PC-9 (cell line): ENCODE results near the gene TRABD2B. TPM values are rescaled to one million over a fixed set of nuclear protein-coding genes. Genes with fewer than 3 reads are reported as not detected.

Experiments
- BruUV-seq: library from RNA; stranded (reverse); fragments of 400-500 nt; replicated peaks from 2 replicates; lab custom pipeline; 2021; lab: Mats Ljungman, UMichigan
- CTCF ChIA-PET: fragments of 300-600 bp; sonication (Branson Sonifier 250); formaldehyde crosslinking; loops from one replicate; lab custom pipeline; 2022; ENCODE audit warnings: antibody characterized with exemption; lab: Charles Lee
- POLR2A ChIA-PET: fragments of 300-600 bp; sonication (Branson Sonifier 250); formaldehyde crosslinking; loops from one replicate; lab custom pipeline; 2022; ENCODE audit warnings: antibody characterized with exemption; ENCODE audit not compliant: unreplicated experiment; lab: Charles Lee
- DNase-seq, 2 experiments: peaks; one replicate each; pipeline versions ENCODE4 v3.0.0 to v3.0.0-alpha.2; 2015 to 2022; ENCODE audit warnings: mixed read lengths in 1 of 2
- H2AFZ ChIP-seq: fragments of 200-600 bp; sonication (generic); 2 replicates; pipeline ENCODE4 v1.8.1; 2017; ENCODE audit warnings: antibody characterized with exemption
- H3F3A ChIP-seq: fragments of 200-600 bp; sonication (generic); 2 replicates; pipeline ENCODE4 v1.8.1; 2017; ENCODE audit warnings: antibody characterized with exemption, mild to moderate bottlenecking, low read depth; ENCODE audit not compliant: insufficient read depth
- H3K27ac ChIP-seq: fragments of 200-600 bp; sonication (generic); 2 replicates; pipeline ENCODE4 v1.6.1; 2016; ENCODE audit warnings: mixed run types
- H3K27me3 ChIP-seq: fragments of 200-600 bp; sonication (generic); 2 replicates; pipeline ENCODE4 v1.6.1; 2016; ENCODE audit warnings: low read depth, mixed run types; ENCODE audit not compliant: insufficient read depth
- H3K36me3 ChIP-seq: fragments of 200-600 bp; sonication (generic); 2 replicates; pipeline ENCODE4 v1.6.1; 2016; ENCODE audit warnings: low read depth, mixed run types
- H3K4me1 ChIP-seq: fragments of 200-600 bp; sonication (generic); replicated peaks from 2 replicates; pipeline ENCODE4 v1.6.1; 2016; ENCODE audit warnings: mixed run types; ENCODE audit not compliant: insufficient read depth
- H3K4me2 ChIP-seq: fragments of 200-600 bp; sonication (generic); 2 replicates; pipeline ENCODE4 v1.6.1; 2017; ENCODE audit warnings: mixed run types
- H3K4me3 ChIP-seq: fragments of 200-600 bp; sonication (generic); 2 replicates; pipeline ENCODE4 v1.6.1; 2016; ENCODE audit warnings: mixed run types
- H3K79me2 ChIP-seq: fragments of 200-600 bp; sonication (generic); 2 replicates; pipeline ENCODE4 v1.6.1; 2017; ENCODE audit warnings: low read depth, mixed run types
- H3K9me2 ChIP-seq: fragments of 200-600 bp; sonication (generic); 2 replicates; pipeline ENCODE4 v1.8.1; 2017; ENCODE audit warnings: mild to moderate bottlenecking; ENCODE audit not compliant: insufficient read depth
- H3K9me3 ChIP-seq: fragments of 200-600 bp; sonication (generic); 2 replicates; pipeline ENCODE4 v1.8.1; 2016; ENCODE audit warnings: low read depth; ENCODE audit not compliant: insufficient read depth
- H4K20me1 ChIP-seq: fragments of 200-600 bp; sonication (generic); 2 replicates; pipeline ENCODE4 v1.8.1; 2017; ENCODE audit not compliant: insufficient read depth
- EZH2 ChIP-seq: fragments of 200-600 bp; sonication (generic); IDR thresholded peaks from 2 replicates; pipeline ENCODE4 v1.8.0; 2017; ENCODE audit warnings: antibody characterized with exemption, low read depth
- intact Hi-C: fragments of 100-400 bp; cut with micrococcal nuclease; formaldehyde crosslinking; loops from one replicate; pipeline ENCODE4 v1.10.0; 2022; ENCODE audit not compliant: unreplicated experiment
- total RNA-seq: library from RNA; stranded (reverse); gene quantifications from 2 replicates; pipeline ENCODE4 v1.2.3, GENCODE V29; 2021
- TF ChIP-seq, protein P1 (sequence below): fragments of 200-600 bp; sonication (generic); conservative IDR thresholded peaks from 2 replicates; pipeline ENCODE4 v1.6.1; 2017; ENCODE audit warnings: mixed run types, antibody characterized with exemption, mild to moderate bottlenecking, moderate library complexity

TRABD2B gene
- total RNA-seq, 1 experiment from 2014 or later, result not detected

DNA sequence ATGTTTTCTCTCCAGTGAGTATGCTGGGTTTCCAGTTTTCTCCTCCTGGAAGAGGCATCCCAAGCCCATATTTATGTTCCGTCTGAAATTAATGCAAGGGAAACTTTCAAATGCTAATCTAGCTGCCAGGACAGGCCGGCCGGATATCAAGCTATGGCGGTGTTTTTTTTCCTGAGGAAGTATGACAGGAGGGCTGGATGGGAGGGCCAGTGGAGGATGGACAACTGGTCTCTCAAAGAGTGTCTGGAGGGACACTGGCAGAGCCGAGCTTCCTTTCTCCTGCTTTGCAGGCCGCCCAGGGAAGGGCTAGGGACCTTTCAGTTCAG lies 212.7 kb downstream of the TRABD2B start:
- Histone ChIP-seq H3K27ac (no peak overlapping the region), H3K9me2 (no peaks in the 10 kb centered on the region), H3F3A (no peaks in the 10 kb centered on the region), H2AFZ (no peak overlapping the region), H3K79me2 (no peaks in the 10 kb centered on the region), H3K9me3 (no peaks in the 10 kb centered on the region), H3K4me1 (peaks cover 10% of the 10 kb centered on the region; the same call in 1 of the 2 replicates), H3K4me2 (no peak overlapping the region), H3K36me3 (no peaks in the 10 kb centered on the region), H3K27me3 (no peaks in the 10 kb centered on the region; the same call in 1 of the 2 replicates), H3K4me3 (no peak overlapping the region), H4K20me1 (no peaks in the 10 kb centered on the region)
- intact Hi-C loops, result no loop called here
- TF ChIP-seq, protein P1, sequence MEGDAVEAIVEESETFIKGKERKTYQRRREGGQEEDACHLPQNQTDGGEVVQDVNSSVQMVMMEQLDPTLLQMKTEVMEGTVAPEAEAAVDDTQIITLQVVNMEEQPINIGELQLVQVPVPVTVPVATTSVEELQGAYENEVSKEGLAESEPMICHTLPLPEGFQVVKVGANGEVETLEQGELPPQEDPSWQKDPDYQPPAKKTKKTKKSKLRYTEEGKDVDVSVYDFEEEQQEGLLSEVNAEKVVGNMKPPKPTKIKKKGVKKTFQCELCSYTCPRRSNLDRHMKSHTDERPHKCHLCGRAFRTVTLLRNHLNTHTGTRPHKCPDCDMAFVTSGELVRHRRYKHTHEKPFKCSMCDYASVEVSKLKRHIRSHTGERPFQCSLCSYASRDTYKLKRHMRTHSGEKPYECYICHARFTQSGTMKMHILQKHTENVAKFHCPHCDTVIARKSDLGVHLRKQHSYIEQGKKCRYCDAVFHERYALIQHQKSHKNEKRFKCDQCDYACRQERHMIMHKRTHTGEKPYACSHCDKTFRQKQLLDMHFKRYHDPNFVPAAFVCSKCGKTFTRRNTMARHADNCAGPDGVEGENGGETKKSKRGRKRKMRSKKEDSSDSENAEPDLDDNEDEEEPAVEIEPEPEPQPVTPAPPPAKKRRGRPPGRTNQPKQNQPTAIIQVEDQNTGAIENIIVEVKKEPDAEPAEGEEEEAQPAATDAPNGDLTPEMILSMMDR, result no peak
- no peak for TF ChIP-seq EZH2
- no peak for DNase-seq
- CTCF ChIA-PET, result no interaction called here
- POLR2A ChIA-PET, result no interaction called here
- BruUV-seq, result no TSS peak

DNA sequence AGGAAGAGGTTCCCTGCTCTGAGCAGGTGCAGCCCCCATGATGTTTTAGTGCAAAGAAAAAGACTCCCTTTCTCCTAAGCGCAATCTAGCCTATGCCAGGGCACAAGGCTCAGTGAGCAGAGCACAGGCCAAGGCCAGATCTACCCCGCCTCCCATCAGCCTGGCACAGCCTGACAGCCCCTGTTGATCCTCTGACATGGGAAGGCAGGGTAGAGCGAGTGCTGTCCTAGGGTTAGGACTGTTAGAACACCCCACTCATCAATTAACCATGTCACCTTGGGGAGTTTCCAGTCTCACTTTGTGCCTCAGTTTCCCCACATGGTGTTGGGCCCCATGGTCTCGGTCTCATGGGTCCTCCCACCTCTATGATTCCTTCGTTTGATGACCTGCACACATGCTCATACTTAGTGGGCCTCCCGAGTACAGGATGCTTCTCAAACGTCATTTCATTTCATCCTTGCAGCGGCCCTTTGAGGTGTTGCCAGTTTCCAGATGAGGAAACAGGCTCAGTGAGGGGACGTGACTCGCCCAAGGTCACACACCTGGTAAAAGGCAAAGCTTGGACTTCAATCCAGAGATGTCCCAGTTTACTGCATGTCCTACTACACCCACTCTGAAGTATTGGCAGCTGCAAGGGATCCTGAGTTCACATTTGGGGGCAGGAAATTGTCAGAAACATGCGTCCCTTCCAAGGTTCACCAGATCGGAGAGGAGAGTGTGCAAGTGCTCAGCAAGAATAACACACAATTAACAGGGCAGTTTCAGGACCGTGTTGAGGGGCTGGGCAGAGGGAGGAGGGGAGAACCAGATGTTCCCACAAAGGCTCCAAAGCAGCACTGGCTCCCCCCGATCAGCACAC lies 213.3 kb downstream of the TRABD2B start:
- no peaks in the 10 kb centered on the region; the same call in 1 of the 2 replicates for H3K27me3 ChIP-seq
- POLR2A ChIA-PET, result no interaction called here
- CTCF ChIA-PET, result no interaction called here

DNA sequence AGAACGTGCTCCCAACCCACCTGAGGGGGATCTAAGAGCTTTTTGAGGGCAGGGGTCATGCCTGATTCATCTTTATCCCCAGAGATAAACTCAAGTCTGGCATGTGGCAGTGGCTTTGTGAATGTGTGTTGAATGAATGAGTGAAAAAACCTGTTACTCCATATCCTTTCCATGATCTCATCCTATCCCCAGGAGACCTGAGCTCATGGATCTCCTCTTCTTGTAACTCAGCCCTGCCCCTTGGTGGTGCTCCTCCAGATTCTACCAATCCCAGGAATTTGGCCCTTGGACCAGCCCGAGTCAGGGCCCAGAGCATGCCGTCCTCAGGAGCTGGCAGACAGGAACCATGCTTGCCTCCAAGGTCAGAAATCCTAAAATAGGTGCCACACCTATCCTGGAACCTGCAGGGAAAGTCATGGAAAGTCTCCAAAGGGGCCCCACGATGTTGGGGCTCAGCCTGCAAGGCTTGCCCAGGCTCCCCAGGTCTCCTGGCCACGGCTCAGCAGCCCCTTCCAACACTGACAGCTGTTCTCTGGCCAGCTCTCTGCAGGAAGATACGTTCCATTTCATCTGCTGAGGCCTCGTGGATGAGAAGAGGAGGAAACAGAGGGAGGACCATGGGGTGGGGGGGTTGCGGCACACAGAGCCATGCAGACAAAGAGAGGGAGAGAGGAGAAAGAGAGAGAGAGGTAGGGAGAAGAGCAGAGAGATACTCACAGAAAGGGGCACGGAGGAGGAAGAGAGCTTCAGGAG lies 214.6 kb downstream of the TRABD2B start:
- intact Hi-C loops, result no loop called here
- H3K36me3 ChIP-seq, result no peaks in the 10 kb centered on the region
- no peaks in the 10 kb centered on the region for H3K4me1 ChIP-seq
- H3K27ac ChIP-seq, result no peak overlapping the region
- H3K9me2 ChIP-seq, result no peaks in the 10 kb centered on the region
- no peaks in the 10 kb centered on the region for H4K20me1 ChIP-seq
- no peaks in the 10 kb centered on the region for H3K9me3 ChIP-seq
- ChIA-PET CTCF (no interaction called here), POLR2A (no interaction called here)
- no peaks in the 10 kb centered on the region for H3K79me2 ChIP-seq
- no peak overlapping the region for H3K4me2 ChIP-seq
- no peaks in the 10 kb centered on the region for H3F3A ChIP-seq
- no TSS peak for BruUV-seq
- H3K27me3 ChIP-seq, result no peaks in the 10 kb centered on the region; the same call in 1 of the 2 replicates
- DNase-seq, result no peak
- no peak overlapping the region for H3K4me3 ChIP-seq
- no peak overlapping the region for H2AFZ ChIP-seq
- TF ChIP-seq, protein P1, result no peak
- no peak for TF ChIP-seq EZH2

More for the DNA sequence above, 213.3 kb downstream of the TRABD2B start:
- BruUV-seq, result no TSS peak
- H3K9me2 ChIP-seq, result no peaks in the 10 kb centered on the region
- H3K27ac ChIP-seq, result no peak overlapping the region
- peaks cover 5% of the 10 kb centered on the region; the same call in 1 of the 2 replicates for H3K4me1 ChIP-seq
- no peaks in the 10 kb centered on the region for H4K20me1 ChIP-seq
- H3K36me3 ChIP-seq, result no peaks in the 10 kb centered on the region
- H3K4me2 ChIP-seq, result no peak overlapping the region
- TF ChIP-seq, protein P1, result no peak
- TF ChIP-seq EZH2, result no peak
- H3K9me3 ChIP-seq, result no peaks in the 10 kb centered on the region
- H2AFZ ChIP-seq, result no peak overlapping the region
- no peaks in the 10 kb centered on the region for H3F3A ChIP-seq
- H3K4me3 ChIP-seq, result no peak overlapping the region
- intact Hi-C loops, result no loop called here
- H3K79me2 ChIP-seq, result no peaks in the 10 kb centered on the region
- DNase-seq, result no peak
